ENCODE results near the gene SCD5.

SCD5 gene

DNA sequence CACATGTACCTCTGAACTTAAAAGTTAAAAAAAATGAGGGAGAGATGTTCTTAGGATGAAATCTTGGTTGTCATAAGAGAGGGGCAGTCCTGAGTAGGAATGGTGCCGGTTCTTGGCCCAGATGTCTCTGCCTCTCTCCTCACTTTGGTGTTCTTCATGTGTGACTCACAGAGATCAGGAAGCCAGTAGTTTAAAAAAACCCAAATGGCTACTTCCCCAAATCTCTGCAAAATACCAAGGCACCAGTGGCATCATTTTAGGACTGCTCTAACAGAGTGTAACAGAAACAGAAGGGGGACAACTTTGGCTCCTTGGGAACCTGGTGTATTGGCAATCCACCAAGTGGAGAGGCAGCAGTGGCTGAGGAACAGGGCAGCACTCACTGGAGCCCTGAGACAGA, 116.8 kb downstream of the SCD5 start:
- DNase-seq: no peak

DNA sequence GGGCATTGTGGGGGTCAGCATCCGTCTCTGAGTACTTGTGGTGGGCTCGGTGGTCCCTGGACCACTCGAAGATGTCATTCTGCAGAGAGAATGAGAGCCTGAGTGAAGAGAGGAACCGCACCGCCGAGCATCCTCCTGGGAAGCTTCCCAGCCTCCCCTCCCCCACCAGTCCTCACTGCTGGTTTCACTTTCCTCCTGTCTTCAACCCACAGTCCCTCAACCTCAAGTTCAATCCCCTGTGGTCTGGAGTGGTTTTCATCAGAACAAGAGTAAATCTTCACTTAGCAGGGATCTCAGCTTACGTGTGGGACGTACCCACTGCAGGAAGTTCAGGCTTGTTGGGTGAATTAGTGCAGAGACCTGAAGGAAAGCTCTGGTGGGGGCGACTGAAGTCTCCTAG, 117.8 kb downstream of the SCD5 start:
- DNase-seq: no peak

DNA sequence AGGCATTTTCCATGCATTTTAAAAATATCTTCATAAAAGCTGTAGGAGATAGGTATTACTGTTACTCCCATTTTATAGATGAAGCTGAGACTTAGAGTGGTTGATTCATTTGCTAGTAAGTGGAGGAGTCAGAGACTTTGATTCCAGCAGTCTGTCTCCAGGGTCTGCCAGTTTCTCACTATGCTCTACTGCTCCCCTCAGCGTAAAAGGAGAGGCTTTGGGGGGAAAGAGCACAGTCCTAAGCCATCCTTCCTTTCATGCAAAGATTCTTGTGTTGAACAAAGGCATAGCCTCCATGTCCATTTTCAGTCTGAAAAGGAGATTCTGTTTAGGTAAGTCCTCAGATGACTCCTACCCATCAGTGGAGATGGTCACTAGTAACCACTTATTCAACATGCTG, 119.1 kb downstream of the SCD5 start:
- DNase-seq: no peak

DNA sequence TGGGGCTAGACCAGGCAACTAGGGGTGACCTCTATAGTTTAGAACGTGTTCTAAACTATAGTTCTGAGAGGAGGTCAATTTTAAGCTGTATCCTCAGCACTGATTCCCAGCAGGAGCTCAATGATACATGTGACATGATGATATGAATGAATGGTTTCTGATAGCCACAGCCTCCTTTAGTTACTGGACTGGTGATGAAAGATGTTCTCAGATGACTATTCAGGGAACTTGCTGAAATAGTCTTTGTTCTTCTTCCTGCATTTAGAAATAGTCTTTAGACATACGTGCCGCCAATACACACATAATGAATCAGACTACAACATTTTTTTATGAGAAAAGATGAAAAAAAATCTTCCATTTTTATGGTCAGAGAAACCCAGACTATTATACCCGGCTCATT, 120.5 kb downstream of the SCD5 start:
- DNase-seq: no peak

DNA sequence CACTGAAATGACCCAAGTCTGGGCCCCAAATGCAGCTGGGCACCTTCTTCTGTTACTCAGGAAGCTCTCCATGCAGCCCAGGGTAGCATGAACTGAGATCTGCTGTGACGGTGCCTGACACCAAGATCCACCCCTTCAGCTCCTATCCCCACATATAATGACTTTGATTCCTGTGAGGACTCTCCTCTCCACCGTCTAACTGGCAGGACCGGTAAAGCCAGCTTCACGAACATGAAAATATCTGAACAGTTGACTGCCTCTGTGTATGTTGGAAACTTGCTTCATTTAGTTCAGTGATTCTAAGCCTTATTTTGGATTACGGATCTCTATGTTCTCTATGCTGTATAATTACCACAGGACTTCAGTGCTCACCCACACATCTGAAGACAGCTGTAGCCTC, 121.3 kb downstream of the SCD5 start:
- DNase-seq: no peak

DNA sequence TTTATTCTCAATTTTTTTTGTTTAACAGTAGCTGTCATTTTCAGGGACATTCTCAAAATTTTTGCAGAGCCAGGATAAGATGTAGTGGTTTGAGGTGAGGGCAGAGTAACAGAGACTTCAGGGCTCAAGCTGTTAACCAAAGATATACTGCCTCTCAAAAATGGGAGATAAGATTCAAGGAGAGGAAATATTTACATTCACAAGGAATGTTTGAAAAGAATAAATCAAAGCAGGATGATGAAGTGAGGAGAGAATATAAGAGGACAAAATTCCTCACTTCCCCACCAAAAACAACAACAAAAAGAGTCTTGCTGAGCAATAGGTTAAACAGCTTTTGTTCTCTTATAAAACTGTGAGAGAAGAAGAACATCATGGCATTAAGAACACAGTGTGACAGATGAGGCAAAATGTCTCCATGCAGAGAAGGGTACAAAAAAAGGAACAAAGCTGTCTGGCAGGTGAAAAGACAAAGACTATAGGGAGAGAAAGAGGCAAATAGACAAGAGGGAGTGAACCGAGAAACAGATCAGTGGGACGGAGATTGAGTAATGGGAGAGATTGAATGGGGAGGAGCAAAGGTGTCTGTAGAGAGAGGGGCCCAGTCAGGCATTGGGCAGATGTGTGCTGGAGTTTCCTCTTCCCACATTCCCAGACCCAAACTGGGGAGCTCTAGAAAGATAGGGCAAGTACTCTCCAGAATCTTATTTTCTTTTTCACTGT, 130.7 kb downstream of the SCD5 start:
- no peak for DNase-seq

DNA sequence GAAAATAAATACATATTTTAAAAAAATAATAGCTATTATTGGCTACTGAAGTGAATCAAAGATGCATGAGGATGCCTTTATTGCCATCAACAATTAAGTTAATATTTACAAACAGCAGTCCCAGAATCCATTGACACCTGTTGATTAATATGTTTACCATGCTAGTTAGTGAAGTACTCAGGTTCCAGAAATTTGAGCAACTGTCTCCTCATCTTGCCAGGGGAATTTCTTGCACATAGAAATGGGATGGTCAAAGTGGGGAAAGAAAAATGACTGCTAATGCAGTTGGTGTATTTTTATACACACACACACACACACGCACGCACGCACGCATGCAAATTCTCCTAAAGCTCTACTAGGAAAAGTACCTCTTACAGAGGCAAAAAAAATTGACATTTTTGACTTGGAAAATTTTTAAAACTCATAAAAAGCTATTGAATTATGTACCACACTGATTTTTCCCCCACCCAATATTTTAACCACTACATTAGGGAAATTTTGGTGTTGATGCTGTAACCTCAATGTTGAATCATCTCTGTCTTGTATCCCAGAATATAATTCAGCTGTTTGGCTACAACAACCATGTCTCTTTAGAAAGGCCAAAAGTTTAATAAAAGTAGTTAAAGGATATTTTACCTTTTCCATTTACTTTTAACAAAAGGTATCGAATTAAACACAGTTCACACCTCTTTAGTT, 131.5 kb downstream of the SCD5 start:
- no peak for DNase-seq

DNA sequence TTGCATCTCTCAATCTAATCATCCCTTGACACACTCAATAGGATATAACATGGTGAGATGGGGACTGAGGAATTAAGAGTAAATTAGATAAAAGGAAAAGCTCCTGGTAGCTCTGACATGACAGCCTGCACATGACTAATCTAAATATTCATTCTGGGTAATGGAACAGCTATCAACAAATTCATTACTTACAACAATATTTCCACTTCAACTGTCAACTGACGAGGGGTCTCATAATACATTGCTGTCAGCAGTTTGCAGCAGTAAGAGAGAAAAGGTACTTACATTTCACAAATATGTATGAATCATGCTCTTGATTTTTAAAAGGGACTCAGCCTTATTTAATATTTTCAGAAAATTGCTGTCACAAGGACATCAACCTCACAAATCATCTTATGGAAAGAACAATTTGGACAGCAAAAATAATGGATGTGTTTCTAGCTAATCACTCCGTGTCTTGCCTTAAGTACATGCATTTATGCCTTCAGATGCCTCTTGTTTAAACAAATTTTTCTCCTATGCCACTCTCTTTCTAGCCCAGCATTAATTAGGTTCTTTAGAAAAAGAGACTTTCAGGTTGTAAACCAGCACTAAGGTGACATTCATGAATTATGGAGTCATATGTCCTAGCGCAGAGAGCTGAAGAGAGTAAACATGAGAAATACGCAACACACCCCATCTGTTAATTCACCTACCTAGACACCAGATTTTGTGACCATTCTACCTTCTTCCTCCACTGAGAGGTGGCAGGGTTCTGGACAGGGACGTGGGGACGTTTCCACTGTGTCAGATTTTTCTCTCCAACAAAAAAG, 137.2 kb downstream of the SCD5 start:
- no peak for DNase-seq

DNA sequence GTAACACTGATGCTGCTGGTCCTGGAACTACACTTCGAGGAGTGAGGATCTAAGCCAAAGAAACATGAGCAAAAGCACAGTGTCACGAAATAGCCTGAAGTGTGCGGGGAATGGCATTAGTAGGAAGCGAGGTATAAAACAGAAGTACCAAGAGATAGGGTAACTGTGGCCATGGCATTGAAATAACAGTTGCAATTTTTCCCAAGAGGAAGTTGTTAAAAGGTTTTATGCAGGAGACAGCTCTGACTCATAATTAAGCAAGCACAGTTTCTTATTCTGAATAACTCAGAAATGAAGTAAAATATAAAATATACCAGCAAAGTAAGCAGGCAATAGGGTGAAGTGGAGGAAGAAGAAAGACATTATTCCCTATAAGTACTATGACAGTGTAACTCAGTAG, 146.5 kb downstream of the SCD5 start:
- no peak for DNase-seq

DNA sequence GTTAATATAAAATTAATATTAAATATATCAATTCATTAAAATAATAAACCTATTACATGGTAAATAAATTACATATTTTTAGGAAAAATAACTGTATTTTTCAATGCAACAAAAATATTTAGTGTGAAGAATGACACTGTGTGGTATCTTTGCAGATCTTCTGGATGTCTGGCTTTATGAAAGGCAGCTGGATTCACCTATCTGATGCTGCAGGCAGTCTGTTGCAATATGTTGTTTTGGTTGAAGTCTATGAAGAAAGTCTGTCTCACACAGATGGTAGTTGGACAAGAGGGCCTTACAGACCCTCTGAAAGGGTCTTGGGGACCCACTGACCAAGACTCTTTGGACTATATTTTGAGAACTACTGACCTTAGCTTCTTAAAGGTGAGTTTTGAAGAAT, 147.7 kb downstream of the SCD5 start:
- no peak for DNase-seq

DNA sequence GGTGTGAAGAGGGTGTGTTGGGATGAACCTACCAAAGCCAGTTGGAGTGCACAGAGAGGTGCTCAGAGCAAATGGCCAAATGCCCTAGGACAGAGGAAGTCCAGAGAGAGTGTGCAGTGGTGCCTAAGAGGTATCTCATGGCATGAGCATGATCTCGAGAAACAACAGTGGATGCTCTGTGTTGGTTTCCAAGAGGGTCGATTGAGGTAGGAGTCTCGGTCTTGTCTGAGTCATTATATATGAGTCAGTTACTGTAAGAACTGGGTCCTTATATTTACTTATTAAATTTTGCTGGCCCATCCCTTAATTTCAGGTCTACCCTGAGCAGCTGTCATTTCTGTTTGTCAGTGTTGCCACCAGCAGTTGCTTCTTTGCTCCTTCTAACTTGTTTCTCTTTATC, 150.2 kb downstream of the SCD5 start:
- no peak for DNase-seq

DNA sequence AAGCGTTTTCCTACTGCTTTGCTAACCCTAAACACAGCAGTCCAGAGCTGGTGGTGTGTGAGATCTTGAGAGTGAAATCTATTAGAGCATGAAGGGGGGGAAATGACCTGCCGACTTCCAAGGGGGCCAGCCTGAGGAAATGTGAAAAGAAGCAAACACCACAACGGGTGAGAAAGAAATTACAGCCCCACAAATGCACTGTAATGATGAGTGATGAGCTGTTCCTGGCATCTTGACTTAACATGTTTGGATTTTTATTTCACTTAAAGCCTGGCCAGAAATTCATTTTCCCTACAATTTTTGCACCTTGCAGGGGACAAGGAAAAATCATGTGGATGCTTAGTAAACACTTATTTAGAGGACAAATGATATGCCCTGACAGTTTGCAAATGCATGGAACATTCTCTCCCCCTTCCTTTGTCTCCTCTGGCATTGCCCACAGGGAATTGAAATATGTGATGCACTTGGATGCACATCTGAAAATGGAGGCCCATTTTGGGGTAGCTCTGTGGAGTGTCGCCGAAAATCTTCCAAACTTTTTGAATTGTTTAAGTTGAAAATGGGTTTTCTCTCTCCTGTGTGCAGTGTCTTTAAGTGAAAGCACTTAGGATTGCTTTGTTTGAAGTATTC, 152.5 kb downstream of the SCD5 start:
- DNase-seq: no peak

DNA sequence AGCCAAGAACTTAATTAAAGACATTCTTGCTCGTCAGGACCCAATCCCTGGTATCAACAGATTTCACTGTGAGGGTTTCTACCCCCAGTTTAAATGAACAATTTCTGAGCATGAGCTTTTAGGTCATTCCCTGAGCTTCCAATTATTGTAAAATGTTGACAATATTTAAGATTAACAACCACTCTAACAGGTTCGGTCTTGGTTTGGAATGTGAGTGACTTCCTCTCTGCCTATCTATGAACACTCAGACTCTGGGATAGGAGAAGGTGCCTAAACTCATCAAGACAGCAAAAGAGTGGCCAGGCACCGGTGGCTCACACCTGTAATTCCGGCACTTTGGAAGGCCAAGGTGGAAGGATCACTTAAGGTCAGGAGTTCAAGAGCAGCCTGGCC, 153.9 kb downstream of the SCD5 start:
- no peak for DNase-seq

DNA sequence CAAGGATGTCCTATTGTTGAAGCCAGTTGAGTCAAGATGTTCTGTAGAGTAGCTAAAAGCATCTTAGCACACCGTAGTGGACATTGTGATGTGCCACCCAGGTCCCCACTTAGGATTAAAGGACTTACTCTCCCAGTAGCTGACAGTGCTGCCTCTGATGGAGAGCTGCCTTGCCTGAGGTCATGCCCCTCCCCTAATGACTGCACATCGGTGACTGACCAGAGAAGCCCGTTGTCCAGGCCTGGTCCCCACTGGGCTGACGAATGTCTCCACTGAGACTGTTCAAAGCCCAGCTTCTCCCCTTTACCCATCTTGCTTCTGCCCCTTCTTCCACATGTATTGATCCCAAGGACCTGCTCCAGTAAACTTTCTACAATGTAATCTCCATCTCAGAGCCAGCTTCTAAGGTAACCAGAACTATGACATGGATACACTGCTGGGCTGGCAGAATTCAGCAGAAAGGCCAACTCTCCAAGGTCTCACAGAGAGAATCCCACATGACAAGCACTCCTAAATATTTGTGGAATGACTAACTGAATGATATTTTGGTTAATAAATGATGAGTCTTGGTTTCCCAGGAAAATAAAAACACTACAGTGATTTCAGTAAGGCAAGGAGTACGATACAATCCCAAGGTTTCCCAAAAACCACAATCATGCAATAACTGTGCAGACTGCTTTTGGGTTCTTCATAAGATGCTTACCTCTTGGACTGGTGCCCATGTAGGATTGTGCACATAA, 154.4 kb downstream of the SCD5 start:
- DNase-seq: no peak

DNA sequence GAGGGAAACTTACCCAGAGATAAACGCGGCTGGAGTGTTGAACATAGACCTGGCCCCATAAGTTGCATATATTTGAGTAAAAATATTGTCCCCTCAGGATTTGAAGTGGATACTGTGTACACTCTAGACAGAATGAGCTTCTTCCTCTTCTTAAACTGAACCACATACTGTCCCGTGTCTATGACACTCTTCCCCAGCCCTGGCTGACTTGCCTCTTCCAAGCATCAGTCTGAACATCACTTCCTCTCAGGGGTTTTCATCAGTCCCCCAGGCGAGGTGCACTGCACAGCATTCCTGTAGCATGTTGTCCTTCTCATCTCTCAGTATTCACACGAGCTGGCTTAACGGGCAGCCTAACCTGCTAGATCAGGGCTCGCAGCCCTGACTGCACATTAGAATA, 156.3 kb downstream of the SCD5 start:
- DNase-seq: no peak

DNA sequence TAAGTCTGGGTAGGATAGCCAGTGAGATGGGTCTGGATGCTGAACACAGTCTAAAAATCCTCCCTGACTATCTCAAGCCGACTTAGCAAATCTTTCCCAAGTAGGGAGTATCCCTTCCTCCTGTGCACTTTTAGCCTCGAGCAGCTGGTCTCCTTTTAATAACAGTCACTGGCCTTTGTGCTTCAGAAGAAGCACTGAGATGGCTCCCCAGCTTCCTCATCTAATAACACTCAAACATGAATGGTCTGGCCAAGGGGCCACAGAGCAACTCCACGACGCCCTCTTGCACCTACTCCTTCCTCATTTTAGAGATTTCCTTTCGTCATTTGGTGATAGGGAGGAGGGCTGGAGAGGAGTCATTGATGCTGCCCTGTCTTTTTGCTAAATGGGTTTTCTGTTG, 158.1 kb downstream of the SCD5 start:
- no peak for DNase-seq

DNA sequence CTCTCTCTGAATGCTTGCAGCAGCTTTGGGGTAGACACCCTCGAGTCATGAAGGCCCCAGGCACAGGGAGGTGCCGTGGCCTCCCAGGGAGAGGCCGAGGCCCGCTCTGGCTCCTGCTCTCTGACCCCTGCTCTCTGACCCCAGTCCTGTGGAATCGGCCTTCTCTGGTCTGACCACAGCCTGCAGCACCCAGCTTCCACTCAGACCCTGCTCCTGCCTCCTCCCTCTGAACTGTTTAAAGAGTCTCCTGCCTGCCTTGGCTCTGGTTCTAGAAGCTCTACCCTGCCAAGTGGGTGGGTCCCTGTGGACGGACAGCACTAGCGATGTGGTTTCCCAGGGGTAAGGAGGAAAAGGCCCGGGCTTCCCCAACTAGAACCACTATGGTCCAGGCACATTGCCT, 158.6 kb downstream of the SCD5 start:
- DNase-seq: no peak

DNA sequence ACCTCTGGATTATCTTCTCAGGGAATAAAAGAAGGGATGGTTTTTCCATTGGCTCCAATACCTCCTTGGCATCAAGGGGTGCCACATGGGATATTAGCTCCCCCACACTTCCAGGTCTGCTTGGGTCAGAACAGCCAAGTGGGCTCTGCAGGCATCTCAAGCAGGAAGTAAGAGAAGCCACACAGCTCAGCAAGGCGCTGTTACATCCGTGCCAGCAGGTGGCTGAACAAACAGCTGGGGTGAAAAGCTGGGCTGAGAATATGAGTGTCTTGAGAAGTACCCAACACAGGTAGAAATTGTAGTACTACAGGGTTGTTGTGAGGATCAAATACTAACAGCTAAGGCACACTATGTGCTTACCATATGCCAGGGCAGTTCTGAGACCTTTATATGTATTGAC, 160.1 kb downstream of the SCD5 start:
- DNase-seq: no peak

DNA sequence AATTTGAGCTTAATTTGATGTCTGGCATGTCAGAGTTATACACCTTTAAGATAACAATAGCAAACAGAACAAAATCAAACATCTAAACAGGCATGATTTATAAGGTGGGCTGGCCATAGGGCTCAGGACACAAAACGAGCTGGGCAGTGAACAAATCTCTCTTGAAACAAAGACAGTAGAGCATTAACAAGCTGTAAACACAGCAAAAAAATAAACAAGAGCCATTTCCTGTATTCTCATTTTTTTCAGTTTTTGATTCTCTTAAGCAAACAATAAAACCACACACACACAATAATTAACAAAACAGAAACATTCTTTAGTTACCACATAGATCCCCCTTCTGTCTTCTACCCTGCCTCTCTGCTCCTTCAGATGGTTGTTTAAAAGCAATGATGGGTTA, 168.5 kb downstream of the SCD5 start:
- DNase-seq: no peak

DNA sequence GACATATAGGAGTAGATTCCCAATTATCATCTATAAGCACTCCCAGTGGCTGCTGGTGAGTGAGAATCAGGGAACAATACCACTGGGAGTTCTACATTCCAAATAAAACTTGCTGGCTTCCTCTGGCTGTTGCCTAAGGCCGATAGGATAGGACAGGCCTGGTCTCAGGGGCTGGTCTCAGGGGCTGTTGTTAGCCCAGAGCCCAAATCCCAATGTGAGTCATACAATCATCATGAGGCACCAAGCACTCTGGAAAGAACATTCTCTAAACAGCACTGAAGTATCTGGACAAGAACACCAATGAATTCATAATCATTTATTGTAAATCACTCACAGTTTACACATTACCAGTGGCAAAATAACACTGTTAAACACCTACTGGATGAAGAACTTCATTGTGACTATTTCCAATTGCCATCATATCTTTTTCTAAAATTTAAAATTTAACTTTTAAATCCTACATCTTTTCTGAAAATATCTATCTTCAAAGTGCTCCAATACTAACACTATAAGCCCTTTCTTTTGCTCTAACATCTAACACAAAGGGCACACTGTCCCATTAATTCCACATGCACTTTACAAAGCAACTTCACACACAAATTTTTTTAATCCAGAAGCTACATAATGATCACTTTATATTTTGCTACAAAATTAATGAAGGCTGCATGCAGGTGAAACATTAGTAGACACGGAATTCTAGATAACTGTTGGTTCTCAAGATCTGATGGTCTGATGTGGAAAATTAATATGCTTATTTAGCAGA, 169.2 kb downstream of the SCD5 start:
- DNase-seq: no peak

DNA sequence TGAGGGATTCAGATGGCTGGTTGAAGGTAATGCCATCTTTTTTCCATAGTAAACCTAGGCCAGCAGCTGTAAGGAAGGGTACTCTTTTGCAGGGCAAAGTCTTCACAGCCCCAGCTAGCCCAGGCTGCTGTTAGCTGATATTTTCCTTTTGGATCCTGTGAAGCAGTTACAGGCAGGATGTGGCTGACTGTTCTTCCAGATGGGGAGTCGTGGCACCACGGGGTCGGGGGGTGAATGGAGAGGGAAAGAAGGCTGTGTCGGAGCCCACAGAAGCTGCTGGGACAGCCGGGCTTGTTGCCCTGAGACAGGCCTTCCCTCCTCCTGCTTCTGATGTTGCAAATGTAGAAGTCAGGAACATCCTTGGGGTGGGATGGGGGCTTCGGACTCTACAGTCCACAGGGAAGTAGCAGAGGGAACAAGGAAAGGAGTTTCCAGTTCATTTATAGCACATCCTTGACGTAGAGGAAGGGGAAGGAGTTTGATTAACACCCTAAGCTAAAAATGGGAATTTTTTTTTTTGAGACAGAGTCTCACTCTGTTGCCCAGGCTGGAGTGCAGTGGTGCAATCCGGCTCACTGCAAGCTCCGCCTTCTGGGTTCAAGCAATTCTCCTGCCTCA, 172.2 kb downstream of the SCD5 start:
- DNase-seq: no peak

DNA sequence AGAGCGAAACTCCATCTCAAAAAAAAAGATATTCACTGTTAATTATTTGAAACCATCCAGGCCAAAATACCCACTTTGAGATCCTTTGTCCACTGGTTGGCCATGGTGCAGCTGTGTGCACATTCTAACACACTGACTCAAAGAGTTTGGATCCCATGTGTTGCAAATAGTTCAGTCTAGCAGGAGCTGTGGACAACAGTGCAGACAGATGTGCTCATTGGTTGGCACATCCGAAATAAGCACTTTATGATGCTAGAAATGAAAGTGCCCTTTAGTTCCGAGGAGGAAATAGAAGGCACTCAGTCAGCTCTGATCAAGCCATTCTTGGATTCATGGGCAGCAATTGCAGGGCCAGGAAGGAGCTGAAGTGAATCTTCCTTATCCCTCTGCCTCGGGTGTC, 173.8 kb downstream of the SCD5 start:
- no peak for DNase-seq
